GM23248 (cell line): ENCODE data around the gene TEX53. TPM values are rescaled to one million over a fixed set of nuclear protein-coding genes. Genes with fewer than 3 reads are reported as not detected.
A peak's percentile ranks its signal among the peaks of the same experiment; 100 is the strongest.

Source experiments
- DNase-seq: peaks from one replicate; pipeline ENCODE4 v3.0.0-alpha.2; 2015
- H2AFZ ChIP-seq: fragments of 200-600 bp; sonication (generic); 2 replicates; pipeline ENCODE4 v1.6.1; 2016; ENCODE audit warnings: antibody characterized with exemption
- H3F3A ChIP-seq: fragments of 200-600 bp; sonication (generic); 2 replicates; pipeline ENCODE4 v1.6.1; 2016; ENCODE audit warnings: mild to moderate bottlenecking, antibody characterized with exemption, mixed run types; ENCODE audit not compliant: insufficient read depth
- H3K27ac ChIP-seq: fragments of 200-600 bp; sonication (generic); 2 replicates; pipeline ENCODE4 v1.5.1; 2016; ENCODE audit warnings: mild to moderate bottlenecking
- H3K27me3 ChIP-seq: fragments of 200-600 bp; sonication (generic); replicated peaks from 2 replicates; pipeline ENCODE4 v1.6.1; 2016; ENCODE audit warnings: mild to moderate bottlenecking; ENCODE audit not compliant: insufficient read depth
- H3K36me3 ChIP-seq: fragments of 200-600 bp; sonication (generic); 2 replicates; pipeline ENCODE4 v1.6.1; 2016; ENCODE audit warnings: low read depth, mild to moderate bottlenecking
- H3K4me1 ChIP-seq: fragments of 200-600 bp; sonication (generic); 2 replicates; pipeline ENCODE4 v1.6.1; 2016; ENCODE audit warnings: mild to moderate bottlenecking; ENCODE audit not compliant: insufficient read depth
- H3K4me2 ChIP-seq: fragments of 200-600 bp; sonication (generic); one replicate; pipeline ENCODE4 v1.6.1; 2016; ENCODE audit warnings: mild to moderate bottlenecking; ENCODE audit not compliant: unreplicated experiment
- H3K4me3 ChIP-seq: fragments of 200-600 bp; sonication (generic); 2 replicates; pipeline ENCODE4 v1.5.1; 2016; ENCODE audit warnings: mild to moderate bottlenecking
- H3K79me2 ChIP-seq: fragments of 200-600 bp; sonication (generic); 2 replicates; pipeline ENCODE4 v1.6.1; 2016; ENCODE audit warnings: mild to moderate bottlenecking; ENCODE audit not compliant: insufficient read depth
- H3K9ac ChIP-seq: fragments of 200-600 bp; sonication (generic); 2 replicates; pipeline ENCODE4 v1.6.1; 2016; ENCODE audit warnings: mild to moderate bottlenecking
- H3K9me2 ChIP-seq: fragments of 200-600 bp; sonication (generic); 2 replicates; pipeline ENCODE4 v1.6.1; 2016; ENCODE audit warnings: mixed run types, mild to moderate bottlenecking, moderate library complexity; ENCODE audit not compliant: insufficient read depth
- H3K9me3 ChIP-seq: fragments of 200-600 bp; sonication (generic); one replicate; pipeline ENCODE4 v1.6.1; 2017; ENCODE audit warnings: low read depth
- H4K20me1 ChIP-seq: fragments of 200-600 bp; sonication (generic); 2 replicates; pipeline ENCODE4 v1.6.0; 2016; ENCODE audit not compliant: insufficient read depth
- EZH2 ChIP-seq: fragments of 200-600 bp; sonication (generic); IDR thresholded peaks from 2 replicates; pipeline ENCODE4 v1.6.1; 2018; ENCODE audit warnings: antibody characterized with exemption, mild to moderate bottlenecking; ENCODE audit not compliant: insufficient read depth, poor library complexity, severe bottlenecking
- EZH2phosphoT487 ChIP-seq: fragments of 200-600 bp; sonication (generic); IDR thresholded peaks from 2 replicates; pipeline ENCODE4 v1.6.1; 2018; ENCODE audit warnings: antibody characterized with exemption, moderate library complexity, mild to moderate bottlenecking, low read depth; ENCODE audit not compliant: insufficient read depth
- WGBS, 2 experiments: methylation state at CpG; one replicate each; pipeline ENCODE4 v1.1.6; 2015 to 2017; ENCODE audit warnings: low lambda C conversion rate in 2 of 2, low coverage in 1 of 2; ENCODE audit errors: missing lambda C conversion rate in 2 of 2; 5-methylcytosine and 5-hydroxymethylcytosine counted together
- in situ Hi-C: fragments of 300-500 bp; cut with MboI; formaldehyde crosslinking; loops from 2 replicates; pipeline ENCODE4 v1.15.0; 2020
- polyA plus RNA-seq: library from polyadenylated mRNA; unstranded; fragments of >200 nt; fragmentation: Nextera tagmentation; extraction: Ambion mirVana; gene quantifications from 2 replicates; pipeline ENCODE4 v1.2.1, GENCODE V29; 2016
- total RNA-seq: library from RNA; depleted of rRNA; stranded (reverse); fragments of >200 nt; shearing (Covaris generic); gene quantifications from 2 replicates; pipeline ENCODE4 v1.2.3, GENCODE V29; 2014

Gene TEX53
- total and polyA plus RNA-seq, 2 experiments from 2014 or later, result not detected

DNA sequence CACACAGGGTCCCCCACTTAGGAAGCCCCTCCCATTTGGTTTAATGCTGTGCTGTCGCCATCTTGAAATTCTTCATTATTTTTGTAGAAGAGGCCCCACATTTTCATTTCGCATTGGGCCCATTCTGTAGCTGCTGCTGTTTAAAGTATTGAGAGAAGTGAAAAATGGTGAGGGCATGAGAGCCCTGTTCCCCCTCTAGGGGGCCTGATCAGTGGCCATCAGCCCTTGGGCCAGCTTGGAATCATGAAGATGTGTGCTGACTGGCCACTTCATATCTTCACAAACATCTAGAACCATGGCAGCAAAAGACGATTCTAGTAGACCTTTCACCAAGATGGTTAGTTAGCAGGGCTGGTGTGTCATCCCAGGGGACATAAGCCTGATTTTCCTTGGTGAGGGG, 43.2 kb downstream of the TEX53 start:
- H3K4me2 ChIP-seq, result no peak overlapping the region
- no peak overlapping the region for H3K4me3 ChIP-seq
- TF ChIP-seq EZH2phosphoT487 (no peak), EZH2 (no peak)
- WGBS, 2 experiments, result 95 to 96% methylated on average over 3 of the region's 3 CpGs
- H3K9me2 ChIP-seq, result no peaks in the 10 kb centered on the region
- peaks cover 4% of the 10 kb centered on the region; the same call in 1 of the 2 replicates for H3F3A ChIP-seq
- no peak overlapping the region for H3K9ac ChIP-seq
- in situ Hi-C loops, result no loop called here
- no peaks in the 10 kb centered on the region for H4K20me1 ChIP-seq
- no peak overlapping the region for H3K27ac ChIP-seq
- no peaks in the 10 kb centered on the region for H3K27me3 ChIP-seq
- no peaks in the 10 kb centered on the region for H3K36me3 ChIP-seq
- DNase-seq, result no peak
- peaks cover 18% of the 10 kb centered on the region; the same call in 1 of the 2 replicates for H3K79me2 ChIP-seq
- H2AFZ ChIP-seq, result no peak overlapping the region
- H3K9me3 ChIP-seq, result no peaks in the 10 kb centered on the region
- H3K4me1 ChIP-seq, result peaks cover 13% of the 10 kb centered on the region

GRCh38 chr9:114613919-114614318, 43.7 kb downstream of the TEX53 start:
- Histone ChIP-seq H3K27ac (no peak overlapping the region), H3K4me3 (no peak overlapping the region), H3K4me2 (no peak overlapping the region), H4K20me1 (no peaks in the 10 kb centered on the region), H3K4me1 (peaks cover 13% of the 10 kb centered on the region), H3K27me3 (no peaks in the 10 kb centered on the region), H3K79me2 (peaks cover 18% of the 10 kb centered on the region; the same call in 1 of the 2 replicates), H3K36me3 (no peaks in the 10 kb centered on the region), H3K9ac (no peak overlapping the region), H2AFZ (no peak overlapping the region), H3K9me2 (no peaks in the 10 kb centered on the region), H3F3A (peaks cover 4% of the 10 kb centered on the region; the same call in 1 of the 2 replicates), H3K9me3 (no peaks in the 10 kb centered on the region)
- TF ChIP-seq EZH2phosphoT487 (no peak), EZH2 (no peak)
- 64 to 67% methylated on average over 3 of the region's 3 CpGs for WGBS, 2 experiments
- in situ Hi-C loops, result no loop called here
- DNase-seq, result no peak

GRCh38 chr9:114613087-114613486, 44.5 kb downstream of the TEX53 start:
- Histone ChIP-seq H3K4me1 (peaks cover 13% of the 10 kb centered on the region), H3K79me2 (peaks cover 18% of the 10 kb centered on the region; the same call in 1 of the 2 replicates), H3K9me3 (no peaks in the 10 kb centered on the region), H3K36me3 (no peaks in the 10 kb centered on the region), H3K27ac (no peak overlapping the region), H3F3A (peaks cover 5% of the 10 kb centered on the region; the same call in 1 of the 2 replicates), H3K9me2 (no peaks in the 10 kb centered on the region), H3K27me3 (no peaks in the 10 kb centered on the region), H4K20me1 (no peaks in the 10 kb centered on the region), H3K4me3 (no peak overlapping the region), H3K4me2 (no peak overlapping the region), H3K9ac (no peak overlapping the region), H2AFZ (no peak overlapping the region)
- in situ Hi-C loops, result no loop called here
- no peak for TF ChIP-seq EZH2
- no peak for TF ChIP-seq EZH2phosphoT487
- 87 to 88% methylated on average over 7 of the region's 7 CpGs for WGBS, 2 experiments
- DNase-seq, result no peak

GRCh38 chr9:114612272-114612923, 45.2 kb downstream of the TEX53 start:
- Histone ChIP-seq H3K9me2 (no peaks in the 10 kb centered on the region), H3K4me3 (peak overlapping the region; percentile 81), H3K79me2 (peaks cover 18% of the 10 kb centered on the region; the same call in 1 of the 2 replicates), H2AFZ (peak overlapping the region; percentile 79), H3K9me3 (no peaks in the 10 kb centered on the region), H3K27me3 (no peaks in the 10 kb centered on the region), H3F3A (peaks cover 11% of the 10 kb centered on the region; the same call in 1 of the 2 replicates), H3K9ac (peak overlapping the region; percentile 86), H3K4me1 (peaks cover 14% of the 10 kb centered on the region), H3K36me3 (no peaks in the 10 kb centered on the region), H3K4me2 (peak overlapping the region; percentile 90), H4K20me1 (no peaks in the 10 kb centered on the region), H3K27ac (peak overlapping the region; percentile 82)
- in situ Hi-C loops, result no loop called here
- no peak for DNase-seq
- TF ChIP-seq EZH2phosphoT487 (no peak), EZH2 (no peak)
- WGBS, 2 experiments, result 33 to 42% methylated on average over 4 of the region's 4 CpGs
